HG02763 (cell line): Measurements from ENCODE around the gene TFF2.

ENCODE experiments used
- ATAC-seq: cut with Tn5 transposase; IDR thresholded peaks from one replicate; pipeline ENCODE4 v1.9.1; 2021; ENCODE audit warnings: mild to moderate bottlenecking, moderate library complexity; ENCODE audit not compliant: unreplicated experiment

TFF2 gene

GRCh38 chr21:42350927-42351426, at the start of gene TFF2:
TSS of gene TFF2 (minus strand) at chr21:42350994. CDS start at chr21:42350957, 37 bp downstream.
- ATAC-seq, result no peak

GRCh38 chr21:42400525-42400924, 49.7 kb upstream of the TFF2 start:
- ATAC-seq, result no peak

- no peak for ATAC-seq
Observed at GRCh38 chr21:42398436-42399028, 47.7 kb upstream of the TFF2 start.

GRCh38 chr21:42397746-42398394, 47.1 kb upstream of the TFF2 start:
- no peak for ATAC-seq

- ATAC-seq, result no peak
Observed at GRCh38 chr21:42396799-42397745, 46.3 kb upstream of the TFF2 start.

GRCh38 chr21:42395905-42396651, 45.3 kb upstream of the TFF2 start, which contains the start of gene TMPRSS3:
TSS of gene TMPRSS3 (minus strand) at chr21:42396052. CDS start at chr21:42395417, 635 bp downstream.
- no peak for ATAC-seq

- no peak for ATAC-seq
Observed at GRCh38 chr21:42395302-42395701, 44.5 kb upstream of the TFF2 start.

- ATAC-seq, result no peak
Observed at GRCh38 chr21:42393443-42393950, 42.7 kb upstream of the TFF2 start.

- ATAC-seq, result peak; percentile 61
Observed at GRCh38 chr21:42392731-42393442, 42.1 kb upstream of the TFF2 start.

- no peak for ATAC-seq
Observed at GRCh38 chr21:42391297-42391696, 40.5 kb upstream of the TFF2 start.

- ATAC-seq, result no peak
Observed at GRCh38 chr21:42390696-42391095, 39.9 kb upstream of the TFF2 start.

GRCh38 chr21:42390193-42390592, 39.4 kb upstream of the TFF2 start:
- ATAC-seq, result no peak

- no peak for ATAC-seq
Observed at GRCh38 chr21:42389449-42389835, 38.6 kb upstream of the TFF2 start.

GRCh38 chr21:42388740-42389448, 38.1 kb upstream of the TFF2 start:
- no peak for ATAC-seq

GRCh38 chr21:42387843-42388340, 37.1 kb upstream of the TFF2 start:
- no peak for ATAC-seq

- no peak for ATAC-seq
Observed at GRCh38 chr21:42387164-42387563, 36.4 kb upstream of the TFF2 start.

GRCh38 chr21:42386034-42386591, 35.3 kb upstream of the TFF2 start:
- no peak for ATAC-seq

- ATAC-seq, result no peak
Observed at GRCh38 chr21:42385619-42386018, 34.8 kb upstream of the TFF2 start.

- no peak for ATAC-seq
Observed at GRCh38 chr21:42384989-42385388, 34.2 kb upstream of the TFF2 start.
